ENCODE measurements around the gene TAS2R14. TPM values are rescaled to one million over a fixed set of nuclear protein-coding genes. Genes with fewer than 3 reads are reported as not detected.

The TAS2R14 gene
- total RNA-seq, 2 experiments from 2014 or later: 1.5 to 1.8 TPM

DNA sequence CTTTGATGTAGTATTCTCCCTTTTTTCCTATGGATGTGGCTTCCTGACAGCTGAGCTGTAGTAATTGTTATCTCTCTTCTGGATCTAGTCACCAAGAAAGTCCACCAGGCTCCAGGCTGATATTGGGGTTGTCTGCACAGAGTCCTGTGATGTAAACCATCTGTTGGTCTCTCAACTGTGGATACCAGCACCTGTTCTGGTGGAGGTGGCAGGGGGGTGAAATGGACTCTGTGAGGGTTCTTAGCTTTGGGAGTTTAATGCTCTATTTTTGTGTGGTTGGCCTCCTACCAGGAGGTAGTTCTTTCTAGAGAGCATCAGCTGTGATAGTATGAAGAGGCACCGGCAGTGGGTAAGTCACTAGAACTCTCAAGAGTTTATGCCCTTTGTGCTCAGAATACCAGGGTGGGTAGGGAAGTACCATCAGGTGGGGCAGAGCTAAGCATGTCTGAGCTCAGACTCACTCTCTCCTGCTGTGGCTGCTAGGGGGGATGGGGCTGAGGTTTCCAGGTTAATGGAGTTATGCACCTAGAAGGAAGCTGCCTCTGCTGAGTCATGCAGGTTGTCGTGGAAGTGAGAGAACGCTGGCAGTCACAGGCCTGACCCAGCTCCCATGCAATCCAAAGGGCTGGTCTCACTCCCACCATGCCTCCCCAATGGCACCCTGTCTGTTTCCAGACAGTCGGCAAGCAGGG lies 3.0 kb upstream of the TAS2R14 start:
- H3K4me1 Mint-ChIP-seq: peaks cover 5% of the 10 kb centered on the region
- CTCF ChIA-PET: interaction anchor here (0.8 kb wide), 1 partner anchor 222 kb away, joined by 3 read pairs; no protein-coding TSS in a partner anchor
- peaks cover 10% of the 10 kb centered on the region for H3K9me3 Mint-ChIP-seq (ENCODE audit: low read depth)
- no peaks in the 10 kb centered on the region for H3K27me3 Mint-ChIP-seq
- H3K36me3 Mint-ChIP-seq: peaks cover 5% of the 10 kb centered on the region
- H3K27ac Mint-ChIP-seq: no peak overlapping the region
- ATAC-seq: peak; percentile 39
- no peak for DNase-seq
- no peak overlapping the region for H3K4me3 Mint-ChIP-seq

DNA sequence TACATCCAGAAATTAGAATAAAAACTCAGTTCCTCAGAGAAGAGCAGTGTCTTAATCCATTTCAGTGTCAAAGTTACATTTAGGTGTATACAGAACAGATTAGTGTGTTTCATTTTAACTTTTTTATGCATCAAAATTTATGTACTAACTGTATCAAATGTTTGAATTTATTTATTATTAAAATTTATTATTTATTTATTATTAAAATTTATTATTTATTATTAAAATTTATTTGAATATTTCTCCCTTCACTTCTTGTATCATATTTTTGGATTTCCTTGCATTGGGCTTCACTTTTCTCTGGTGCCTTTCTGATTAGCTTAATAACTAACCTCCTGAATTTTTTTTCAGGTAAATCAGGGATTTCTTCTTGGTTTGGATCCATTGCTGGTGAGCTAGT lies 2.3 kb upstream of the TAS2R14 start:
- H3K27me3 Mint-ChIP-seq: no peaks in the 10 kb centered on the region
- CTCF ChIA-PET: no interaction called here
- H3K36me3 Mint-ChIP-seq: peaks cover 2% of the 10 kb centered on the region
- ATAC-seq (no peak), DNase-seq (no peak)
- H3K27ac Mint-ChIP-seq: no peak overlapping the region
- H3K4me3 Mint-ChIP-seq: no peak overlapping the region
- H3K4me1 Mint-ChIP-seq: peaks cover 5% of the 10 kb centered on the region
- peaks cover 3% of the 10 kb centered on the region for H3K9me3 Mint-ChIP-seq (ENCODE audit: low read depth)

- no peaks in the 10 kb centered on the region for H3K9me3 Mint-ChIP-seq (ENCODE audit: low read depth)
- no peaks in the 10 kb centered on the region for H3K27me3 Mint-ChIP-seq
- peaks cover 5% of the 10 kb centered on the region for H3K4me1 Mint-ChIP-seq
- no peak overlapping the region for H3K27ac Mint-ChIP-seq
- DNase-seq (no peak), ATAC-seq (no peak)
- H3K4me3 Mint-ChIP-seq: no peak overlapping the region
- no peaks in the 10 kb centered on the region for H3K36me3 Mint-ChIP-seq
- CTCF ChIA-PET: interaction anchor here (0.9 kb wide), 1 partner anchor 8 kb away, joined by 3 read pairs; no protein-coding TSS in a partner anchor
These were observed 1.3 kb upstream of the TAS2R14 start for GRCh38 chr12:10940389-10940788.

DNA sequence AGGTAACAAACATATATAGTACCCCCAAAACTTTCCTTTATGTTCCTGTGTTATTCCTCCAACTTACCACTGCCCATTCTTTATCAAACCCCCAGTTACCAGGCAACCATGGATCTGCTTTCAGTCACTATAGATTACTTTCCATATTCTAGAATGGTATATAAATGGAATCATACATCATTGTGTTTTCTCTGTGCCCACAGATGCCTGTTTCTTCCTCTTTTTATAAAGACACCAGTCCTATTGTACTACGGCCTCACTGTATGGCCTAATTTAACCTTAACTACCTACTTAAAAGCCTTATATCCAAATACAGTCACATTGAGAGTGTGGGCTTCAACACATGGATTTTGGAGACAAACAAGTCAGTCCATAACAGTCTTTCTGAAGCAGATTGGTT lies 2.6 kb downstream of the TAS2R14 start:
- ATAC-seq (no peak), DNase-seq (no peak)
- Mint-ChIP-seq H3K4me3 (no peak overlapping the region), H3K36me3 (no peaks in the 10 kb centered on the region), H3K27me3 (no peaks in the 10 kb centered on the region), H3K27ac (no peak overlapping the region), H3K9me3 (ENCODE audit: low read depth) (no peaks in the 10 kb centered on the region), H3K4me1 (no peaks in the 10 kb centered on the region)
- CTCF ChIA-PET: no interaction called here

- CTCF ChIA-PET: no interaction called here
- no peak within 1 kb of the TSS for H3K4me3 Mint-ChIP-seq
- ATAC-seq (no peak), DNase-seq (no peak)
- no peaks in the 10 kb centered on the region for H3K36me3 Mint-ChIP-seq
- H3K4me1 Mint-ChIP-seq: no peaks in the 10 kb centered on the region
- no peaks in the 10 kb centered on the region for H3K9me3 Mint-ChIP-seq (ENCODE audit: low read depth)
- H3K27me3 Mint-ChIP-seq: no peaks in the 10 kb centered on the region
- no peak within 1 kb of the TSS for H3K27ac Mint-ChIP-seq
These were observed 10.2 kb downstream of the TAS2R14 start, which contains the start of gene PRH2 for GRCh38 chr12:10928746-10929286. Gene PRH2, plus strand, starts transcription at chr12:10929236. Its CDS starts 38 bp downstream, at chr12:10929274.

- ATAC-seq (no peak), DNase-seq (no peak)
- CTCF ChIA-PET: no interaction called here
- Mint-ChIP-seq H3K9me3 (ENCODE audit: low read depth) (no peaks in the 10 kb centered on the region), H3K4me1 (no peaks in the 10 kb centered on the region), H3K4me3 (no peak overlapping the region), H3K27ac (no peak overlapping the region), H3K36me3 (no peaks in the 10 kb centered on the region), H3K27me3 (no peaks in the 10 kb centered on the region)
These were observed 12.8 kb downstream of the TAS2R14 start for GRCh38 chr12:10926269-10926668.

GRCh38 chr12:10919809-10920208 lies 19.3 kb downstream of the TAS2R14 start:
- Mint-ChIP-seq H3K36me3 (no peaks in the 10 kb centered on the region), H3K9me3 (ENCODE audit: low read depth) (no peaks in the 10 kb centered on the region), H3K27ac (no peak overlapping the region), H3K27me3 (no peaks in the 10 kb centered on the region), H3K4me3 (no peak overlapping the region), H3K4me1 (no peaks in the 10 kb centered on the region)
- DNase-seq (no peak), ATAC-seq (no peak)
- CTCF ChIA-PET: interaction anchor here (0.7 kb wide), 2 partner anchors 14 to 141 kb away, joined by 3 to 4 read pairs; no protein-coding TSS in a partner anchor

DNA sequence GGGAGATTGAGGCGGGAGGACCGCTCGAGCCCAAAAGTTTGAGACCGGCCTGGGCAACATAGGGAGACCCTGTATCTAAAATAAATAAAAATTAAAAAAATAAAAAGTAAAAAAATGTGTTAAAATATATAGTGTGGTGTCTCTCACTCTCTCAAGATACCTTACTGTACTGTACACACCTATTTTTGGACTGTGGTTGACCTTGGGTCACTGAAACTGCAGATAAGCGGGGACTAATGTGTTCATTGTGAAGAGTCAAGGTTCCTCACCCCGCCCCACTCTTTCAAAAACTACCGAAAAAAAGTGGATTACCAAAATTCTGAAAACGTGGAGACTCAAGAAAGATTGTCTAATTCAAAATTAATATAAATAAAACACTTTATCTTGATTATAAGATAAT lies 28.7 kb downstream of the TAS2R14 start:
- H3K36me3 Mint-ChIP-seq: peaks cover 2% of the 10 kb centered on the region

GRCh38 chr12:10909462-10909861 lies 29.6 kb downstream of the TAS2R14 start, which contains the start of gene TAS2R13:
Gene TAS2R13, minus strand, starts transcription at chr12:10909562. Its CDS starts 264 bp downstream, at chr12:10909298.
- no peak for ATAC-seq
- no peak for DNase-seq
- peaks cover 8% of the 10 kb centered on the region for H3K36me3 Mint-ChIP-seq
- H3K9me3 Mint-ChIP-seq (ENCODE audit: low read depth): peaks cover 5% of the 10 kb centered on the region
- H3K4me3 Mint-ChIP-seq: no peak within 1 kb of the TSS
- H3K4me1 Mint-ChIP-seq: no peaks in the 10 kb centered on the region
- H3K27ac Mint-ChIP-seq: no peak within 1 kb of the TSS
- CTCF ChIA-PET: no interaction called here
- H3K27me3 Mint-ChIP-seq: no peaks in the 10 kb centered on the region

More for the DNA sequence above, 28.7 kb downstream of the TAS2R14 start:
- Mint-ChIP-seq H3K4me3 (no peak overlapping the region), H3K27me3 (no peaks in the 10 kb centered on the region), H3K27ac (no peak overlapping the region), H3K4me1 (no peaks in the 10 kb centered on the region), H3K9me3 (ENCODE audit: low read depth) (no peaks in the 10 kb centered on the region)
- no peak for ATAC-seq
- DNase-seq: no peak
- CTCF ChIA-PET: no interaction called here

DNA sequence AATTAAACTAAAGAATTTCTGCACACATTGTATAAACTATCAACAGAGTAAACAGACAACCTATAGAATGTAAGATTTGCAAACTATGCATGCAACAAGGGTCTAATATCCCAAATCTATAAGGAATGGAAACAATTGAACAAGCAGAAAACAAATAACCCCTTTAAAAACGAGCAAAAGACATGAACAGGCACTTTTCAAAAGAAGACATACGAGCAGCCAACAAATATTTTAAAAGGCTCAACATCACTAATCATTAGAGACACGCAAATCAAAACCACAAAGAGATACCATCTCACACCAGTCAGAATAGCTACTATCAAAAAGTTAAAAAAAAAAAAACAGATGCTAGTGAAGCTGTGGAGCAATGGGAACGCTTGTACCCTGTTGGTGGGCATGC lies 34.4 kb downstream of the TAS2R14 start:
- Mint-ChIP-seq H3K4me3 (no peak overlapping the region), H3K4me1 (no peaks in the 10 kb centered on the region), H3K9me3 (ENCODE audit: low read depth) (peaks cover 14% of the 10 kb centered on the region), H3K36me3 (peaks cover 18% of the 10 kb centered on the region), H3K27me3 (no peaks in the 10 kb centered on the region), H3K27ac (no peak overlapping the region)
- ATAC-seq: no peak
- no peak for DNase-seq
- CTCF ChIA-PET: no interaction called here

DNA sequence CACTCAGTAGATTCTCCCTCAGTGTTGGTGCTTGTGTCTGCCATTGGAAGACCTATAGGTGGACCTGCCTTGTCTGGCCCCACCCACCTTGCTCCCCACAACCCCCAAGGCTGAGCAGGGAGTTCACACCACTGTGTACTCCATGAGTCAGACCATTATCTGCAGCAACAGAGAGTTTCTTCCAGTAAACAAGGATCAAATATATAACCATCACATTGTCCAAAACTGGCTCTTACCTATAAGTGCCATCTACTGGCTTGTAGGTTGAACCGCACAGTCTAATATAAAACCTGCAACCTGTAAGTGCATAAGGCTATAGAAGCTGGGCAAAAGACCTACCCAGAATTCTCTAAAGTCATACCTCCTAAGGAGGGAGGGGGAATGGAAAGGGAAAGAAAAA lies 37.6 kb downstream of the TAS2R14 start:
- H3K4me1 Mint-ChIP-seq: no peaks in the 10 kb centered on the region
- peaks cover 14% of the 10 kb centered on the region for H3K9me3 Mint-ChIP-seq (ENCODE audit: low read depth)
- no peak overlapping the region for H3K4me3 Mint-ChIP-seq
- no peak overlapping the region for H3K27ac Mint-ChIP-seq
- H3K36me3 Mint-ChIP-seq: peaks cover 22% of the 10 kb centered on the region
- CTCF ChIA-PET: no interaction called here
- DNase-seq: no peak
- no peaks in the 10 kb centered on the region for H3K27me3 Mint-ChIP-seq
- ATAC-seq: no peak

DNA sequence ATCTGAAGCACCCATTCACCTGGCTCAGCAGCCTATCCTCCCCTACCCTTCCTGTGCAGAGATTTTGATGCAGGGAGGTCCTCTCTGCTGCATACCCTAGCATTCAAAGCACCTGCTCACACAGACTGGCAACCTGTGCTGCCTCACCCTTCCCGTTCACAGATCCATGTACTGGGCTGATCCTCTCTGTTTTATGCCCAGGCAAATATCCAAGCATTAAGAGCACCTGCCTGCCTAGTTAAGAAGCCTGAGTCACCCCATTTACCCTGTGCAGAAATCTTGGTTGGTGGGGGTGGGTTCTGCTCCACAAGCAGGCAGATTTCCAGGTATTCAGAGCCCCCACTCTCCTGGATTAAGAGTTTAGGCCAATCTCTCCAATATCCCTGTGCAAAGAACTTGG lies 38.1 kb downstream of the TAS2R14 start:
- no peaks in the 10 kb centered on the region for H3K27me3 Mint-ChIP-seq
- H3K27ac Mint-ChIP-seq: no peak overlapping the region
- ATAC-seq: no peak
- H3K4me1 Mint-ChIP-seq: no peaks in the 10 kb centered on the region
- CTCF ChIA-PET: no interaction called here
- DNase-seq: no peak
- peaks cover 14% of the 10 kb centered on the region for H3K9me3 Mint-ChIP-seq (ENCODE audit: low read depth)
- peaks cover 22% of the 10 kb centered on the region for H3K36me3 Mint-ChIP-seq
- no peak overlapping the region for H3K4me3 Mint-ChIP-seq

DNA sequence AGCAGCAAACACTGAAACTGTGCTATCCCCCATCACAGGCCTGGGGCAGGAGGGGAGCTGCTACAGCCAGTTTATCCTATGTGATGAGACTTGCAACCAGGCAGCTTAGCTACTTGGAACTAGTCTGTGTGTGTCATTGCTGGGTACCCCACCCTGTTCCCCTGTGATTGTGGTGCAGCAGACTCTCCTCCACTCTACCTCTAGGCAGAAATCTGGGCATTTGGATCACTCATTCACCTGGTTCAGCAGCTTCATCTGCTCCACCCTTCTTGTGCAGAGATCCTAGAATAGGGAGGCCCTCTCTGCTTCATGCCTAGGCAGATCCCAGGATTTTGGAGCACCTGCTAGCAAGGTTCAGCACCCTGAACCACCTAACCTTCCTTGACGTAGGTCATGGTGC lies 38.5 kb downstream of the TAS2R14 start:
- Mint-ChIP-seq H3K9me3 (ENCODE audit: low read depth) (peaks cover 14% of the 10 kb centered on the region), H3K36me3 (peaks cover 22% of the 10 kb centered on the region), H3K4me1 (no peaks in the 10 kb centered on the region), H3K4me3 (no peak overlapping the region), H3K27ac (no peak overlapping the region), H3K27me3 (no peaks in the 10 kb centered on the region)
- no peak for ATAC-seq
- DNase-seq: no peak
- CTCF ChIA-PET: no interaction called here

- no peak overlapping the region for H3K4me3 Mint-ChIP-seq
- H3K27ac Mint-ChIP-seq: no peak overlapping the region
- H3K36me3 Mint-ChIP-seq: peaks cover 8% of the 10 kb centered on the region
- H3K9me3 Mint-ChIP-seq (ENCODE audit: low read depth): no peaks in the 10 kb centered on the region
- H3K27me3 Mint-ChIP-seq: no peaks in the 10 kb centered on the region
- DNase-seq (no peak), ATAC-seq (no peak)
- CTCF ChIA-PET: no interaction called here
- H3K4me1 Mint-ChIP-seq: no peaks in the 10 kb centered on the region
These were observed 42.2 kb downstream of the TAS2R14 start for GRCh38 chr12:10896854-10897253.
